ENCODE measurements around the gene MTA1. TPM values are rescaled to one million over a fixed set of nuclear protein-coding genes. Genes with fewer than 3 reads are reported as not detected.

Gene MTA1
- polyA plus RNA-seq, 1 of the 3 experiments (the other 2 are of a cell fraction): 96.3 TPM

DNA sequence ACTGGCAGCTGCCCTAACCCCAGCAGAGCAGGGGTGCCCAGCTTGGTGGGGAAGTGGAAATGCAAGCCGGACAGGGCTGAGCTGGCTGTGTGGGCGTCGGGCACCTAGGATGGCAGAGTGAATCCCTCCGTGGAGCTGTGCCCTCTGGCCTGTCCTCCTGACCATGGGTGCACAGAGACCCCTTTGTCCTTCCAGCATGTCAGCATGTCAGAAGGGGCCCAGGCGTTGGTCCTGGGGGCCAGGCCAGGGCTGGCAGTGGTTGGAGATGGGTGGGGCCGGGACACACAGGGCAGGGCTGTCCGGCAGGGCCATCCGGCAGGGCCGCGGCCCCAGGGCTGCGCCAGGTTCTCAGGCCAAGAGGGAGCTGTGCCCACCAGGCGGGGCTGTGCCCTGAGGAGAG lies 30.1 kb upstream of the MTA1 start:
- H3K4me2 ChIP-seq: no peak overlapping the region
- 92% methylated on average over 5 of the region's 12 CpGs for WGBS (ENCODE audit: low lambda C conversion rate)
- H4K20me1 ChIP-seq (ENCODE audit: insufficient read depth): no peaks in the 10 kb centered on the region
- POLR2A ChIA-PET: interaction anchor here (0.6 kb wide), 1 partner anchor 18 kb away, joined by 3 read pairs; no protein-coding TSS in a partner anchor
- TF ChIP-seq MXI1 (IDR thresholded peaks at IDR 0.05; ENCODE audit: low read depth, low read length): no peak
- no peak for TF ChIP-seq RFX5 (IDR thresholded peaks at IDR 0.05; ENCODE audit: low read length)
- TF ChIP-seq, protein P1, sequence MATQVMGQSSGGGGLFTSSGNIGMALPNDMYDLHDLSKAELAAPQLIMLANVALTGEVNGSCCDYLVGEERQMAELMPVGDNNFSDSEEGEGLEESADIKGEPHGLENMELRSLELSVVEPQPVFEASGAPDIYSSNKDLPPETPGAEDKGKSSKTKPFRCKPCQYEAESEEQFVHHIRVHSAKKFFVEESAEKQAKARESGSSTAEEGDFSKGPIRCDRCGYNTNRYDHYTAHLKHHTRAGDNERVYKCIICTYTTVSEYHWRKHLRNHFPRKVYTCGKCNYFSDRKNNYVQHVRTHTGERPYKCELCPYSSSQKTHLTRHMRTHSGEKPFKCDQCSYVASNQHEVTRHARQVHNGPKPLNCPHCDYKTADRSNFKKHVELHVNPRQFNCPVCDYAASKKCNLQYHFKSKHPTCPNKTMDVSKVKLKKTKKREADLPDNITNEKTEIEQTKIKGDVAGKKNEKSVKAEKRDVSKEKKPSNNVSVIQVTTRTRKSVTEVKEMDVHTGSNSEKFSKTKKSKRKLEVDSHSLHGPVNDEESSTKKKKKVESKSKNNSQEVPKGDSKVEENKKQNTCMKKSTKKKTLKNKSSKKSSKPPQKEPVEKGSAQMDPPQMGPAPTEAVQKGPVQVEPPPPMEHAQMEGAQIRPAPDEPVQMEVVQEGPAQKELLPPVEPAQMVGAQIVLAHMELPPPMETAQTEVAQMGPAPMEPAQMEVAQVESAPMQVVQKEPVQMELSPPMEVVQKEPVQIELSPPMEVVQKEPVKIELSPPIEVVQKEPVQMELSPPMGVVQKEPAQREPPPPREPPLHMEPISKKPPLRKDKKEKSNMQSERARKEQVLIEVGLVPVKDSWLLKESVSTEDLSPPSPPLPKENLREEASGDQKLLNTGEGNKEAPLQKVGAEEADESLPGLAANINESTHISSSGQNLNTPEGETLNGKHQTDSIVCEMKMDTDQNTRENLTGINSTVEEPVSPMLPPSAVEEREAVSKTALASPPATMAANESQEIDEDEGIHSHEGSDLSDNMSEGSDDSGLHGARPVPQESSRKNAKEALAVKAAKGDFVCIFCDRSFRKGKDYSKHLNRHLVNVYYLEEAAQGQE (IDR thresholded peaks at IDR 0.05; ENCODE audit: low read depth, low read length): no peak
- no peak for TF ChIP-seq NFIC (IDR thresholded peaks at IDR 0.05; ENCODE audit: borderline replicate concordance)
- TF ChIP-seq YY1 (IDR thresholded peaks at IDR 0.05; ENCODE audit: low read depth): no peak
- TF ChIP-seq SMC3 (IDR thresholded peaks at IDR 0.05; ENCODE audit: low read depth, low read length): no peak
- TF ChIP-seq SIN3A (IDR thresholded peaks at IDR 0.05; ENCODE audit: borderline replicate concordance, low read depth, low read length): no peak
- TF ChIP-seq MEF2A (IDR thresholded peaks at IDR 0.05; ENCODE audit: borderline replicate concordance, low read depth): no peak
- no peak for TF ChIP-seq IRF3 (IDR thresholded peaks at IDR 0.05; ENCODE audit: low read depth, low read length)
- TF ChIP-seq TAF1 (IDR thresholded peaks at IDR 0.05; ENCODE audit: borderline replicate concordance, low read depth, low read length): no peak
- TF ChIP-seq RXRA (IDR thresholded peaks at IDR 0.05; ENCODE audit: borderline replicate concordance, low read depth): no peak
- H3K27me3 ChIP-seq (ENCODE audit: insufficient read depth): no peaks in the 10 kb centered on the region
- no peaks in the 10 kb centered on the region for H3F3A ChIP-seq (replicated peaks; ENCODE audit: insufficient read depth)
- no peak overlapping the region; a peak in 1 of 4 replicates for H3K27ac ChIP-seq (ENCODE audit: low read depth in 2 of 2, low read length in 1 of 2)
- no peak overlapping the region for H2AFZ ChIP-seq (ENCODE audit: low read depth)
- CTCF ChIA-PET: interaction anchor here (0.6 to 3.8 kb wide), 6 partner anchors 15 to 299 kb away, joined by 3 to 21 read pairs (median 4); no protein-coding TSS in a partner anchor
- no peak overlapping the region for H3K4me3 ChIP-seq (ENCODE audit: low read depth in 2 of 2, low read length in 1 of 2)
- H3K36me3 ChIP-seq (replicated peaks in 1 of 2; ENCODE audit: control insufficient read depth in 1 of 2, insufficient read depth in 2 of 2, low read length in 1 of 2): peaks cover 0 to 34% of the 10 kb centered on the region in 2 experiments
- no peaks in the 10 kb centered on the region for H3K9me3 ChIP-seq
- peaks cover 0 to 7% of the 10 kb centered on the region in 2 experiments; a peak in 1 of 4 replicates for H3K4me1 ChIP-seq (ENCODE audit: control insufficient read depth in 1 of 2, insufficient read depth in 2 of 2, low read depth in 1 of 2, low read length in 1 of 2)
- no peaks in the 10 kb centered on the region for H3K79me2 ChIP-seq (ENCODE audit: insufficient read depth)
- H3K9me2 ChIP-seq: no peaks in the 10 kb centered on the region
- no peak overlapping the region for H3K9ac ChIP-seq
- DNase-seq: no peak
